Activated CD8-positive, alpha-beta memory T cell treated with anti-CD3 and anti-CD28 coated beads, Interleukin-2, amount 50 U/mL, for 1 hour (primary cell): ENCODE measurements around the gene EXOC3L2.
A peak's percentile ranks its signal among the peaks of the same experiment; 100 is the strongest.

Source experiments
- DNase-seq: peaks from one replicate; pipeline ENCODE4 v3.0.0-alpha.2; 2020; ENCODE audit errors: extremely low read depth

EXOC3L2 gene

GRCh38 chr19:45179892-45180370 lies 65.3 kb downstream of the EXOC3L2 start:
- DNase-seq: no peak

- DNase-seq: no peak
Measured at GRCh38 chr19:45179072-45179891, 65.9 kb downstream of the EXOC3L2 start.

GRCh38 chr19:45178262-45179071 lies 66.7 kb downstream of the EXOC3L2 start, which contains the start of gene BLOC1S3:
TSS of gene BLOC1S3 (plus strand) at chr19:45178784. CDS start at chr19:45179297, 513 bp downstream.
- DNase-seq: peak; percentile 100

GRCh38 chr19:45177817-45178261 lies 67.4 kb downstream of the EXOC3L2 start, which contains the start of gene TRAPPC6A:
TSS of gene TRAPPC6A (minus strand) at chr19:45178237. CDS start at chr19:45178218, 19 bp downstream.
- no peak for DNase-seq

- no peak for DNase-seq
Measured at GRCh38 chr19:45175515-45176345, 69.5 kb downstream of the EXOC3L2 start.

- no peak for DNase-seq
Measured at GRCh38 chr19:45173816-45174215, 71.4 kb downstream of the EXOC3L2 start.

- DNase-seq: no peak
Measured at GRCh38 chr19:45172611-45173208, 72.5 kb downstream of the EXOC3L2 start.

- no peak for DNase-seq
Measured at GRCh38 chr19:45172173-45172572, 73.0 kb downstream of the EXOC3L2 start.

GRCh38 chr19:45171211-45171623 lies 74.0 kb downstream of the EXOC3L2 start:
- no peak for DNase-seq

- no peak for DNase-seq
Measured at GRCh38 chr19:45170146-45171106, 74.8 kb downstream of the EXOC3L2 start.

- no peak for DNase-seq
Measured at GRCh38 chr19:45169602-45170001, 75.6 kb downstream of the EXOC3L2 start.

- DNase-seq: no peak
Measured at GRCh38 chr19:45168767-45169351, 76.3 kb downstream of the EXOC3L2 start.

GRCh38 chr19:45166723-45167252 lies 78.4 kb downstream of the EXOC3L2 start:
- no peak for DNase-seq

GRCh38 chr19:45164577-45165335 lies 80.5 kb downstream of the EXOC3L2 start:
- no peak for DNase-seq

GRCh38 chr19:45163751-45164460 lies 81.3 kb downstream of the EXOC3L2 start:
- no peak for DNase-seq

- no peak for DNase-seq
Measured at GRCh38 chr19:45163156-45163555, 82.1 kb downstream of the EXOC3L2 start.

- no peak for DNase-seq
Measured at GRCh38 chr19:45162608-45163143, 82.5 kb downstream of the EXOC3L2 start.
